PC-3 (cell line): ENCODE data around the gene ABO. TPM values are rescaled to one million over a fixed set of nuclear protein-coding genes. Genes with fewer than 3 reads are reported as not detected.
"Not testable (repeated sequence)": the region's sequence is repeated elsewhere in the genome, so short reads cannot be mapped to it uniquely, and the experiment has no call there.

Experiments used
- ATAC-seq: fragments of 200-7000 bp; cut with Tn5 transposase; 2 replicates; pipeline ENCODE4 v1.9.1; 2020; ENCODE audit warnings: mild to moderate bottlenecking, moderate library complexity
- BruUV-seq: library from RNA; stranded (reverse); fragments of 400-500 nt; replicated peaks from 2 replicates; lab custom pipeline; 2021; lab: Mats Ljungman, UMichigan
- CTCF ChIA-PET: fragments of 300-600 bp; sonication (Branson Sonifier 250); formaldehyde crosslinking; loops from one replicate; lab custom pipeline; 2022; ENCODE audit warnings: antibody characterized with exemption; lab: Charles Lee
- POLR2A ChIA-PET: fragments of 300-600 bp; sonication (Branson Sonifier 250); formaldehyde crosslinking; loops from one replicate; lab custom pipeline; 2022; ENCODE audit warnings: antibody characterized with exemption; ENCODE audit not compliant: unreplicated experiment; lab: Charles Lee
- DNase-seq: peaks from one replicate; pipeline ENCODE4 v3.0.0-alpha.2; 2015
- H2AFZ ChIP-seq: fragments of 300-600 bp; sonication (generic); 2 replicates; pipeline ENCODE4 v1.6.0; 2016; ENCODE audit warnings: antibody characterized with exemption, low read length
- H3F3A ChIP-seq: fragments of 300-600 bp; sonication (generic); one replicate; pipeline ENCODE4 v1.6.0; 2017; ENCODE audit warnings: antibody characterized with exemption, low read length, control low read depth, mild to moderate bottlenecking; ENCODE audit not compliant: unreplicated experiment
- H3K27ac ChIP-seq: fragments of 300-600 bp; sonication (generic); 2 replicates; pipeline ENCODE4 v1.5.1; 2016; ENCODE audit warnings: mild to moderate bottlenecking, low read length
- H3K27me3 ChIP-seq: fragments of 300-600 bp; sonication (generic); 2 replicates; pipeline ENCODE4 v1.6.1; 2016; ENCODE audit warnings: low read length, mixed read lengths
- H3K36me3 ChIP-seq: fragments of 300-600 bp; sonication (generic); 2 replicates; pipeline ENCODE4 v1.6.1; 2016; ENCODE audit warnings: low read depth, mixed run types, low read length, mixed read lengths
- H3K4me1 ChIP-seq: fragments of 300-600 bp; sonication (generic); 2 replicates; pipeline ENCODE4 v1.5.1; 2016; ENCODE audit warnings: low read length; ENCODE audit not compliant: insufficient read depth
- H3K4me2 ChIP-seq: fragments of 300-600 bp; sonication (generic); 2 replicates; pipeline ENCODE4 v1.6.0; 2016; ENCODE audit warnings: low read length
- H3K4me3 ChIP-seq: fragments of 300-600 bp; sonication (generic); 2 replicates; pipeline ENCODE4 v1.5.1; 2016; ENCODE audit warnings: mild to moderate bottlenecking, low read length, mixed read lengths
- H3K79me2 ChIP-seq: fragments of 300-600 bp; sonication (generic); 2 replicates; pipeline ENCODE4 v1.6.1; 2017; ENCODE audit warnings: low read length, mixed read lengths
- H3K9ac ChIP-seq: fragments of 300-600 bp; sonication (generic); 2 replicates; pipeline ENCODE4 v1.6.0; 2016; ENCODE audit warnings: mild to moderate bottlenecking, low read length
- H3K9me2 ChIP-seq: fragments of 300-600 bp; sonication (generic); replicated peaks from 2 replicates; pipeline ENCODE4 v1.6.1; 2016; ENCODE audit warnings: mixed run types, low read length, mixed read lengths
- H3K9me3 ChIP-seq: fragments of 300-600 bp; sonication (generic); 2 replicates; pipeline ENCODE4 v1.6.1; 2016; ENCODE audit warnings: low read length, mixed read lengths
- H4K20me1 ChIP-seq: fragments of 300-600 bp; sonication (generic); 2 replicates; pipeline ENCODE4 v1.6.1; 2016; ENCODE audit warnings: low read length, mixed read lengths
- CTCF ChIP-seq: fragments of 300-600 bp; sonication (generic); conservative IDR thresholded peaks from 2 replicates; pipeline ENCODE4 v1.5.1; 2017; ENCODE audit warnings: antibody characterized with exemption, low read depth, mild to moderate bottlenecking, low read length
- EZH2 ChIP-seq: fragments of 300-600 bp; sonication (generic); IDR thresholded peaks from one replicate; pipeline ENCODE4 v1.6.1; 2017; ENCODE audit warnings: antibody characterized with exemption, mild to moderate bottlenecking, low read length; ENCODE audit not compliant: unreplicated experiment
- EZH2phosphoT487 ChIP-seq: fragments of 300-600 bp; sonication (generic); IDR thresholded peaks from 2 replicates; pipeline ENCODE4 v1.6.1; 2018; ENCODE audit warnings: mild to moderate bottlenecking, antibody characterized with exemption, low read length, borderline replicate concordance
- intact Hi-C: fragments of 100-400 bp; cut with micrococcal nuclease; formaldehyde crosslinking; loops from 2 replicates; pipeline ENCODE4 v1.9.0; 2023
- total RNA-seq: library from RNA; depleted of rRNA; stranded (reverse); fragments of >200 nt; gene quantifications from 2 replicates; pipeline ENCODE4 v1.2.3, GENCODE V29; 2014

Gene ABO
- total RNA-seq, 1 experiment from 2014 or later: not detected

GRCh38 chr9:133320421-133320881 lies 45.5 kb upstream of the ABO start:
- Histone ChIP-seq H3K27me3 (no peaks in the 10 kb centered on the region), H3K79me2 (no peaks in the 10 kb centered on the region), H3K9ac (no peak overlapping the region), H3K4me3 (no peak overlapping the region), H4K20me1 (no peaks in the 10 kb centered on the region), H3F3A (no peaks in the 10 kb centered on the region), H3K27ac (no peak overlapping the region), H3K4me2 (no peak overlapping the region), H2AFZ (no peak overlapping the region), H3K9me2 (no peaks in the 10 kb centered on the region), H3K4me1 (no peaks in the 10 kb centered on the region), H3K9me3 (no peaks in the 10 kb centered on the region), H3K36me3 (no peaks in the 10 kb centered on the region)
- TF ChIP-seq CTCF: no peak
- TF ChIP-seq EZH2: no peak
- no peak for TF ChIP-seq EZH2phosphoT487
- BruUV-seq: no TSS peak
- DNase-seq: no peak
- ChIA-PET POLR2A (no interaction called here), CTCF (no interaction called here)
- intact Hi-C loops: no loop called here
- ATAC-seq: no peak

- intact Hi-C loops, ATAC-seq, H3K4me3 ChIP-seq, H3K9ac ChIP-seq, H3K36me3 ChIP-seq, H3K9me3 ChIP-seq, H3K27ac ChIP-seq, POLR2A ChIA-PET, H3K4me1 ChIP-seq, H3K79me2 ChIP-seq, H4K20me1 ChIP-seq, H3K9me2 ChIP-seq, H3K27me3 ChIP-seq, DNase-seq, H2AFZ ChIP-seq, H3K4me2 ChIP-seq, CTCF ChIA-PET, BruUV-seq, H3F3A ChIP-seq: not testable (repeated sequence)
These were observed 42.5 kb upstream of the ABO start for GRCh38 chr9:133317551-133317950.

- Histone ChIP-seq H3K79me2 (no peaks in the 10 kb centered on the region), H2AFZ (no peak overlapping the region), H3F3A (no peaks in the 10 kb centered on the region), H4K20me1 (no peaks in the 10 kb centered on the region), H3K4me3 (no peak overlapping the region), H3K9me2 (no peaks in the 10 kb centered on the region), H3K9me3 (no peaks in the 10 kb centered on the region), H3K27ac (no peak overlapping the region), H3K9ac (no peak overlapping the region), H3K27me3 (no peaks in the 10 kb centered on the region), H3K36me3 (no peaks in the 10 kb centered on the region), H3K4me1 (no peaks in the 10 kb centered on the region), H3K4me2 (no peak overlapping the region)
- ATAC-seq: no peak
- TF ChIP-seq EZH2phosphoT487 (no peak), CTCF (no peak), EZH2 (no peak)
- CTCF ChIA-PET: no interaction called here
- intact Hi-C loops: no loop called here
- no peak for DNase-seq
- BruUV-seq: no TSS peak
- POLR2A ChIA-PET: no interaction called here
These were observed 41.0 kb upstream of the ABO start for GRCh38 chr9:133315997-133316396.
